HG03354 (cell line): Measurements from ENCODE around the gene TIGIT.

Source experiments
- ATAC-seq: cut with Tn5 transposase; IDR thresholded peaks from one replicate; pipeline ENCODE4 v1.9.1; 2021; ENCODE audit warnings: mild to moderate bottlenecking; ENCODE audit not compliant: unreplicated experiment, poor library complexity, severe bottlenecking

The TIGIT gene

DNA sequence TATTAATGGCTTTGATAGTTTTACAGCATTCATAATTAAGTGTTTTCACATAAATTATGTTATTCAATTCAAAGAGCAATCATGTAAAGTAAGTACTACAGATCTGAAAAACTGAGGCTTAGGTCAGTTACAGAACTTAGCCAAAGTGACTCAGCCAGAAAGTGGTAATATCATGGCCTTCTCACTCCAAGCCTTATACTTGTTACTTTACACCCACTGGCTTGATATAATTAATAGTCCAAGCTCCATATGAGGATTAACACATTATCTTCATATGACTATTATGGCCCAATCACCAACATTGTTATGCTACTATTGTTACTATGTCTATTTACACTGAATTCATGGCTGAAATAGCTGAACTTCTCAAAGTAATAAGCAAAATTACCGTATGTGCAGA, 50.7 kb downstream of the TIGIT start:
- ATAC-seq: no peak

DNA sequence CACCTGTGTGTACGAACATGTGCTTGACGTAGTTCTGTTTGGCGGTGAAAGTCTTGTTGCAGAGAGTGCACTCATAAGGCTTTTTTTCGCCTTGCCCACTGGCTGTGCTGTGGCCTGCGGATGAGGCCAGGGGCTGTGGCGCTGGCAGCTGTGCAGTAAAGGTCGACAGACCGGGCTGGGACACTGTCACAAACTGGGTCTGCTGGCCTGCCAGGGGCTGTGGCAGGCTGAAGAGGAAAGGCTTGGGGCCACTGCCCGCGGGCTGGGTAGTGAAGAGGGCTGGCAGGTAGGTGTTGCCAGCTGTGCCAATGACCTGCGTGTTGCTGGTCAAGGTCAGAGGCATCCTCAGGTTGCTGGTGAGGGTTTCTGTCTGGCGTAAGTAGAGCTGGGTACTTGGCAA, 56.4 kb downstream of the TIGIT start:
- no peak for ATAC-seq

DNA sequence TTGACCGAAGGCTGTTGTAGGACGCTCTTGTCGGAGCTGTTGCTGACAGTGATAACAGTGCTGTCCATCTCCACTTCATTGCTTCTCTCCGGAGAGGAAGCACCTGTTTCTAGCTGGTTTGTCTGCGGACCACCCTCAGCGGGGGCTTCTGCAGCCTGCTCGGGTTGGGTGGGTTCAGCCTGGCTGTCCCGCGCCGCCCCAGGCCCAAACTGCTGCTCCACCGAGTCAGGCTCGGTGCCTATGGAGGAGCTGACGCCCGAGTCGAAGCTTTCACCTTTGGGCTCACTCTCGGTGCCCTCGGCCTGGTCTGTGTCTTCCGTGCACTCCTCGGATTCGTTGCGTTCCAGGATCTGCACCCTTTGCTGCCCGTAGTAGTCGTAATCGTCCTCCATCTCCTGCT, 56.9 kb downstream of the TIGIT start:
- no peak for ATAC-seq

DNA sequence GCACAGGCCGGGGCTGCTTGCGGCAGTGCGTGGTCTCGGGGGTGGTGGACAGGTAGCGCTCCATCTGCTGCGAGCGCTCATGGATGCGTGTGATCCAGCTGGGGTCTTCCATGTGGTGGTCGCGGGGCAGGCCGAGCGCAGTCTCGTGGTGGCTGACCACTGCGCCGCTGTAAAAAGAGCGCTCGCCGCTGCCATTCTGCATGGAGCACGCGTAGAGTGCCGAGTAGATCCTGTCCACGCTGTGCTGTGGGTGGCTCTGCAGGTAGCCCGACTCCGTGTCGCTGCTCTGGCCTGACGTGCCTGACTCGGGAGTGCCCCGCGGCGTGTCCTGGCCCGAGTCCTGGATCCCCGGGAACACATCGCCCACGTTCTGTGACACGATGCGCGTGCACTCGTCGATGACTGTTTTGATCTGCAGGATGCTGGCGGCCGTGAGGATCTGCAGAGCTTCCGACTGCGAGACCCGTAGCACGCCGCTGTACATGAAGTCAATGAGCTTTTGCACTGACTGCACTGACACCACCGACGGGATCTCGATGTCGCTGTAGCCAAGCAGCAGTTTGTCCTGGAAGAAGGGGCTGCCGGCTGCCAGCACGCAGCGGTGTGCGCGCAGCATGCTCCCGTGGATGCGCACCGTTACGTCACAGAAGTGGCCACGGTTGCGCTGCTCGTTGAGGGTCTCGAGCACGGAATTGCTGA, 57.4 kb downstream of the TIGIT start:
- no peak for ATAC-seq

DNA sequence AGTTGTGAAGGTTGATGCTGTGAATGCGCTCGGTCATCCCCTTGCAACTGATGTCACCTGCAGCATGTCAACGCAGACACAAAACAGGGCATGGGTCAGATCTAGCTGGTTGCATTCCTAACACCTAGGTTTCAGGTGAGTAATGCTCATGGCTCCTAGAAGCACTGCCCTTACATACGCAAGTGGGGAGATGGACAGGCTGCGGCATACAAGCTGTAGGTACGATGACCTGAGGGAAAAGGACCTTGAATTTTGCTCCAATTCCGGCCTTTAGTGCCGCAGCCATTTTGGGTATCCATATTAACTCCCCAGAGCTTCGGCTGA, 58.0 kb downstream of the TIGIT start:
- ATAC-seq: no peak

DNA sequence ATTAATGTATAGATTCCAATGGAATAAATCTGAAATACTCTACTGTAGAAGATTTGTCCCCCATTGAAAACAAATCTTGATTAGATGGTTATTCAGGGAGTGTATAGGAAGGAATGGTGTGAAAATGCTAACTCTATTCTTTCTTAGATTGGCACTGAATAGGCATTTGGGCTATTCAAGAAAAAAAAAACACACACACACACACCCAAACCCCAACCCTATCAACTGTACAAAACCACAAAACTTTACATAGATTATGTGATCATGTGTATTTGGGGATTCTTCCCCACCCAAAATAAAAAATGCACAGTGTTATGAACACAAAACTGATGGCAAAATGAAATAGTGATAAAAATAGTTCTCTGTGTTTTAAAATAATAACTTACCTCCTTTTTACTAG, 61.8 kb downstream of the TIGIT start:
- no peak for ATAC-seq

DNA sequence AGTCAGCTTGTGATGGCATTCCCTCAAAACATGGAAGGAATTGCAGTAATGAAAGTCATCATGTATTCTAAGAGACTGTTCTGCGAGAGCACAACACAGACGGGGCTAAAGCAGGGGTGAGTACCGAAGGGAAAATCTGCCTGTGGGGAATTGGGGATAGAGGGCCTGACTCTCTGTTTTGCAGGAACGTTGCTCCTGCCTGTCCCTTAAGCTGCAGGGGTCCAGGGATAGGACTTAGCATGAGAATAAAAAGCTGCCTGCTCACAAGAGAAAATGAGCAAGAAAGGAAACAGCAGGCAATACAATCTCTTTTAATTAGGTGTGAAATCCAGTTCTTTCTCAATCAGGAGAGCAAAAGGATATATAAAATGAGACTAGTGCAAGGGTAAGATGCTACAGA, 62.2 kb downstream of the TIGIT start:
- ATAC-seq: no peak

DNA sequence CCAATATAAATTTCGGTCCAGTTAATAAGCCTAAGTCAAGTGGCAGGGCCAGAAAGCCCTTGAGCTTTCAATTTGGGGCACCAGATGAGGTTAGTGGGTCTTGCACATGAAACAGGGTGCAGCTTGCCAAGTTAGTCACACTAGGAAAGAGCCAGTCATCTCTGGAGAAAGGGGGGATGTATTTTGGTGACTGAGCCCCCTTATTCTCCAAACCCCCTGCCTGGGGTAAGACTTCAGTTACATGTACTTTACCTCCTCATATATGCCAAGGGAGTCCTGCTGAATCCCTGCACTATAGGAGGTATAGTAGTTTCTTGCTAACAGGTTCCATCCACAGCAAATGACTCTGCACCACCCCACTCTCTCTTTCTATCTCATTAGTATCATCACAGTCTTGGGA, 62.7 kb downstream of the TIGIT start:
- no peak for ATAC-seq
